H9 (cell line): ENCODE results near the gene ENOX1. TPM values are rescaled to one million over a fixed set of nuclear protein-coding genes. Genes with fewer than 3 reads are reported as not detected.

Experiments used
- DNase-seq: peaks from one replicate; pipeline ENCODE4 v3.0.0-alpha.2; 2017
- H2AFZ ChIP-seq: one replicate; pipeline ENCODE4 v1.6.1; 2013; ENCODE audit warnings: mild to moderate bottlenecking, low read length, control low read depth, moderate library complexity
- H2AK5ac ChIP-seq: 2 replicates; pipeline ENCODE4 v1.6.1; 2013; ENCODE audit warnings: low read length, control low read depth, mixed read lengths; ENCODE audit not compliant: insufficient read length
- H2BK120ac ChIP-seq: one replicate; pipeline ENCODE4 v1.6.1; 2013; ENCODE audit warnings: low read depth, mild to moderate bottlenecking, low read length, control low read depth, inconsistent platforms; ENCODE audit not compliant: poor library complexity, severe bottlenecking
- H2BK12ac ChIP-seq: 2 replicates; pipeline ENCODE4 v1.6.1; 2013; ENCODE audit warnings: low read length, control low read depth, mixed read lengths, low read depth; ENCODE audit not compliant: insufficient read length
- H2BK15ac ChIP-seq: 2 replicates; pipeline ENCODE4 v1.6.1; 2013; ENCODE audit warnings: low read depth, low read length, control low read depth
- H2BK20ac ChIP-seq: one replicate; pipeline ENCODE4 v1.6.1; 2013; ENCODE audit warnings: low read depth, mild to moderate bottlenecking, low read length, control low read depth, inconsistent platforms; ENCODE audit not compliant: poor library complexity, severe bottlenecking
- H2BK5ac ChIP-seq: 2 replicates; pipeline ENCODE4 v1.6.1; 2013; ENCODE audit warnings: low read length, control low read depth, mixed read lengths; ENCODE audit not compliant: insufficient read length
- H3K14ac ChIP-seq: 2 replicates; pipeline ENCODE4 v1.6.1; 2013; ENCODE audit warnings: low read length, control low read depth; ENCODE audit not compliant: insufficient read depth
- H3K18ac ChIP-seq: 2 replicates; pipeline ENCODE4 v1.6.1; 2013; ENCODE audit warnings: low read depth, mild to moderate bottlenecking, mixed read lengths, low read length, control low read depth; ENCODE audit not compliant: insufficient read length
- H3K23ac ChIP-seq: 2 replicates; pipeline ENCODE4 v1.6.1; 2013; ENCODE audit warnings: low read length, control low read depth, mixed read lengths, low read depth; ENCODE audit not compliant: insufficient read length
- H3K23me2 ChIP-seq: 2 replicates; pipeline ENCODE4 v1.6.1; 2013; ENCODE audit warnings: low read depth, mild to moderate bottlenecking, mixed read lengths, low read length, control low read depth; ENCODE audit not compliant: insufficient read length, poor library complexity, severe bottlenecking
- H3K27ac ChIP-seq: 2 replicates; pipeline ENCODE4 v1.5.1; 2013; ENCODE audit warnings: low read length, control low read depth, mixed read lengths, low read depth; ENCODE audit not compliant: insufficient read length
- H3K27me3 ChIP-seq: 2 replicates; pipeline ENCODE4 v1.6.1; 2013; ENCODE audit warnings: low read length, control low read depth, inconsistent platforms; ENCODE audit not compliant: insufficient read depth
- H3K4ac ChIP-seq: 2 replicates; pipeline ENCODE4 v1.6.1; 2013; ENCODE audit warnings: low read depth, mild to moderate bottlenecking, control low read depth, inconsistent platforms, low read length, moderate library complexity
- H3K4me1 ChIP-seq: 2 replicates; pipeline ENCODE4 v1.6.1; 2013; ENCODE audit warnings: low read length, control low read depth, inconsistent platforms; ENCODE audit not compliant: insufficient read depth
- H3K4me2 ChIP-seq: 2 replicates; pipeline ENCODE4 v1.6.1; 2013; ENCODE audit warnings: low read length, control low read depth, mixed read lengths; ENCODE audit not compliant: insufficient read length, insufficient read depth
- H3K56ac ChIP-seq: 2 replicates; pipeline ENCODE4 v1.6.1; 2013; ENCODE audit warnings: low read depth, mild to moderate bottlenecking, mixed read lengths, low read length, control low read depth; ENCODE audit not compliant: insufficient read length
- H3K79me1 ChIP-seq: 2 replicates; pipeline ENCODE4 v1.6.1; 2013; ENCODE audit warnings: low read depth, mild to moderate bottlenecking, moderate library complexity, low read length, control low read depth, inconsistent platforms; ENCODE audit not compliant: insufficient read depth, poor library complexity, severe bottlenecking
- H3K79me2 ChIP-seq: 2 replicates; pipeline ENCODE4 v1.6.1; 2013; ENCODE audit warnings: low read length, control low read depth, inconsistent platforms; ENCODE audit not compliant: insufficient read depth
- H3K9ac ChIP-seq: 2 replicates; pipeline ENCODE4 v1.6.1; 2013; ENCODE audit warnings: low read length, control low read depth, mixed read lengths; ENCODE audit not compliant: insufficient read length; ENCODE audit errors: extremely low read depth
- H3K9me3 ChIP-seq: one replicate; pipeline ENCODE4 v1.6.1; 2013; ENCODE audit warnings: low read depth, low read length, inconsistent platforms; ENCODE audit not compliant: control insufficient read depth
- H3T11ph ChIP-seq: one replicate; pipeline ENCODE4 v1.6.1; 2013; ENCODE audit warnings: mild to moderate bottlenecking, low read length, control low read depth, inconsistent platforms
- H4K20me1 ChIP-seq: one replicate; pipeline ENCODE4 v1.6.1; 2013; ENCODE audit not compliant: control insufficient read depth, insufficient read length, insufficient read depth
- H4K5ac ChIP-seq: 2 replicates; pipeline ENCODE4 v1.6.1; 2013; ENCODE audit warnings: low read depth, mild to moderate bottlenecking, mixed read lengths, low read length, control low read depth; ENCODE audit not compliant: insufficient read length
- H4K8ac ChIP-seq: replicated peaks from 2 replicates; pipeline ENCODE4 v1.6.1; 2013; ENCODE audit warnings: low read length, control low read depth, mixed read lengths, low read depth; ENCODE audit not compliant: insufficient read length
- H4K91ac ChIP-seq: 2 replicates; pipeline ENCODE4 v1.6.1; 2013; ENCODE audit warnings: low read depth, mild to moderate bottlenecking, moderate library complexity, mixed read lengths, low read length, control low read depth; ENCODE audit not compliant: insufficient read length
- H3K27ac Mint-ChIP-seq, 3 experiments: 2 replicates in 2 of 3; 3 replicates in 1 of 3; pipeline ENCODE4 v1.8.0; 2020 to 2021; ENCODE audit warnings: mixed read lengths in 3 of 3, mild to moderate bottlenecking in 1 of 3, moderate library complexity in 1 of 3
- H3K27me3 Mint-ChIP-seq: 2 replicates; pipeline ENCODE4 v1.8.0; 2021; ENCODE audit warnings: low read depth, mild to moderate bottlenecking, moderate library complexity, mixed read lengths
- H3K36me3 Mint-ChIP-seq, 3 experiments: 2 replicates in 2 of 3; 3 replicates in 1 of 3; pipeline ENCODE4 v1.8.0; 2020 to 2021; ENCODE audit warnings: low read depth in 3 of 3, mixed read lengths in 3 of 3; ENCODE audit not compliant: insufficient read depth in 1 of 3
- H3K4me1 Mint-ChIP-seq, 2 experiments: 2 replicates each; pipeline ENCODE4 v1.8.0; 2020; ENCODE audit warnings: mixed read lengths in 2 of 2
- H3K4me3 Mint-ChIP-seq, 2 experiments: 2 replicates in 1 of 2; 3 replicates in 1 of 2; pipeline ENCODE4 v1.8.0; 2020 to 2021; ENCODE audit warnings: mild to moderate bottlenecking in 2 of 2, mixed read lengths in 2 of 2, moderate library complexity in 1 of 2
- H3K9me3 Mint-ChIP-seq, 2 experiments: 2 replicates in 1 of 2; 3 replicates in 1 of 2; pipeline ENCODE4 v1.8.0; 2020; ENCODE audit warnings: mild to moderate bottlenecking in 2 of 2, mixed read lengths in 2 of 2, moderate library complexity in 1 of 2
- CTCF ChIP-seq: fragments of 200-600 bp; sonication (generic); conservative IDR thresholded peaks from 3 replicates; pipeline ENCODE4 v1.8.0; 2021; ENCODE audit warnings: antibody characterized with exemption, mild to moderate bottlenecking
- WGBS: extraction: QIAGEN DNeasy Blood & Tissue Kit; methylation state at CpG from one replicate; pipeline ENCODE4 v1.1.7; 2013; ENCODE audit warnings: missing lambda C conversion rate, low lambda C conversion rate, mixed read lengths; ENCODE audit not compliant: insufficient read length; ENCODE audit errors: extremely low coverage; 5-methylcytosine and 5-hydroxymethylcytosine counted together
- total RNA-seq: library from RNA; stranded (reverse); gene quantifications from 2 replicates; pipeline ENCODE4 v1.2.1, GENCODE V29; 2021

ENOX1 gene
- total RNA-seq, 1 experiment from 2014 or later = 0.24 TPM

- WGBS = no CpG with 5 or more reads among the region's 1 CpG
Measured at GRCh38 chr13:43328907-43329306, 457.9 kb downstream of the ENOX1 start.

More at GRCh38 chr13:43328907-43329306, 457.9 kb downstream of the ENOX1 start:
- no peak overlapping the region for H3K56ac ChIP-seq
- no peaks in the 10 kb centered on the region for H3K27me3 ChIP-seq
- no peaks in the 10 kb centered on the region for H3K23me2 ChIP-seq
- H4K8ac ChIP-seq = no peak overlapping the region
- no peaks in the 10 kb centered on the region for H3K79me1 ChIP-seq
- H3K4ac ChIP-seq = no peak overlapping the region
- H2BK12ac ChIP-seq = no peak overlapping the region
- H4K20me1 ChIP-seq = no peaks in the 10 kb centered on the region
- no peak overlapping the region for H3K4me3 Mint-ChIP-seq
- no peaks in the 10 kb centered on the region for H3K4me1 ChIP-seq
- H3K27ac Mint-ChIP-seq = no peak overlapping the region
- no peak overlapping the region for H2BK20ac ChIP-seq
- H3K27ac ChIP-seq = no peak overlapping the region
- no peak overlapping the region for H3K18ac ChIP-seq
- no peak overlapping the region for H2AFZ ChIP-seq
- H3K9me3 ChIP-seq = no peaks in the 10 kb centered on the region
- H2BK120ac ChIP-seq = no peak overlapping the region
- no peaks in the 10 kb centered on the region; a peak in 1 of 4 replicates for H3K4me1 Mint-ChIP-seq
- H4K5ac ChIP-seq = no peak overlapping the region
- no peak for DNase-seq
- H2BK15ac ChIP-seq = no peak overlapping the region
- no peak overlapping the region for H4K91ac ChIP-seq
- H3T11ph ChIP-seq = no peak overlapping the region
- H3K9me3 Mint-ChIP-seq = no peaks in the 10 kb centered on the region
- peaks cover 3% of the 10 kb centered on the region; the same call in 1 of the 2 replicates for H3K27me3 Mint-ChIP-seq
- no peak overlapping the region for H2BK5ac ChIP-seq
- H2AK5ac ChIP-seq = no peak overlapping the region
- H3K36me3 Mint-ChIP-seq = no peaks in the 10 kb centered on the region
- TF ChIP-seq CTCF = no peak
- H3K4me2 ChIP-seq = no peak overlapping the region
- no peak overlapping the region for H3K23ac ChIP-seq
- no peak overlapping the region for H3K9ac ChIP-seq
- H3K14ac ChIP-seq = no peak overlapping the region
- H3K79me2 ChIP-seq = no peaks in the 10 kb centered on the region
